NCI-H524 treated with DMSO at 0.1 percent for 48 hours (cell line): ENCODE measurements around the gene ATXN1.

Experiments used
- DNase-seq: peaks from one replicate; lab custom pipeline; 2025; lab: John Stamatoyannopoulos, UW

The ATXN1 gene

DNA sequence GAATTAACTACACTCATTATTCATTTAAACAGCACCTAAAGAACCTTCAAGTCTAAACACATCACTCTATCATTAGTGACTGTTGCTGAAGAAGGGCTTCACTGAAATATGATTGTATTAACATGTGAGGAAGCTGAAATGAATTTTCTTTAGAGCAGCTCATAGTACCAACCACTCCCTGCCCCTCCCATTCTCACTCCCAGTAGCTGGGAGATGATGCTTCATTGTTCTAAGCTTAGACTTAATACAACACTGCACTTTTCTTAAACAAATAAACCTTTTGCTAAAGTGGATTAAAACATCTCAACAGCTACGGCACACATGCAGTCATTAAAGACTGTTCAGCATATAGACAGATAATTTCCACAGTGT lies 63.1 kb downstream of the ATXN1 start:
- DNase-seq = no peak

DNA sequence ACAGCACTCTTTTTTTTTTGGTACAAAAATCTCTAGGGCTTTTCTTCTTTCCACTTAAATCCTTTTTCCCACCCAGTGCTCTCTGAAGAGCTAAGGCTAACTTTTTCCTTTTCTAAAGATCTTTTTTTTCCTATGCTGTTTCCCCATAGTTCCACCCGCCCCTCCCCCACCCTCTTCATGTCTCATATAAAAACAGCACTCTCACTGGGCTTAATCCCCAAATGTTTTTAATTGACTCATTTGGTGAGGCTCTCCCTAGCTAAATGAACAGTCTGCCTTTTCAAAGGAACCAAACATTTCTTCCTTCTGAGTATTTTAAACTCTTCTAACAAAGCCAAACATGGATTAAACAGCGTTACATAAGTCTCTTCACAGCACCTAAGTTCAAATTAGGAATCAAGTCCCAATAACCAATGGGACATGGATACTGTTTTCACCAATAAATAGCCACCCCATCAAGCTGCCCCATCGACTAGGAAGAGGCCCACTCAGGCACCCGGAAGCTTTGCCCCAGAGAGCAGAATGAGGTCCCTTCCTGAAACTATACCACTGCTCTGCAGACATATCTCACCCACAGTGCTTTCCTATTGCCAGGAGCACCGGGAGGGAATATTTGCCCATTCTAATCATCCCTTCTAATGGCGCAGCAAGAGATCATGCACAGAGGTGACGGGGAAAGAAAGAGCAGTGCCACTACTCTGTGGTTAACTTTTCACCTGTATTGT lies 63.7 kb downstream of the ATXN1 start:
- no peak for DNase-seq

DNA sequence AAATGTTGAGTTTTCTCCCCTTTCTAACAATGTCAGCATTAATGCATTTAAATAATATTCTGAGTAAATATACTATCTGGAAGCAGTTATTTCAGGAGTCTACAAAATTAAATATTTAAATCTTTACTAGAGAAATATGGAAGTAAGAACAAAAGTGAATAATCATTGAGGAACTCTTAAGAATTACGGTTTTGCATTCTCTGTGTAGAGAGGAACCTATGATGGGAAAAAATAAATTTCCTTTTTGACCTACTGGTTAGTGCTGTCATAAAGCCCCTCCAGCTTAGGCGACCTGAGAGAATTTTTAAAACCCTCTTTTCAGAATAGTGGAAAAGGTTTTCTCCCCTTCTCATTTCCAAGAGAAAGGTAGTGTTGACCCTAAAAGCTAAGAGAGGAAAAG lies 64.8 kb downstream of the ATXN1 start:
- DNase-seq = no peak

DNA sequence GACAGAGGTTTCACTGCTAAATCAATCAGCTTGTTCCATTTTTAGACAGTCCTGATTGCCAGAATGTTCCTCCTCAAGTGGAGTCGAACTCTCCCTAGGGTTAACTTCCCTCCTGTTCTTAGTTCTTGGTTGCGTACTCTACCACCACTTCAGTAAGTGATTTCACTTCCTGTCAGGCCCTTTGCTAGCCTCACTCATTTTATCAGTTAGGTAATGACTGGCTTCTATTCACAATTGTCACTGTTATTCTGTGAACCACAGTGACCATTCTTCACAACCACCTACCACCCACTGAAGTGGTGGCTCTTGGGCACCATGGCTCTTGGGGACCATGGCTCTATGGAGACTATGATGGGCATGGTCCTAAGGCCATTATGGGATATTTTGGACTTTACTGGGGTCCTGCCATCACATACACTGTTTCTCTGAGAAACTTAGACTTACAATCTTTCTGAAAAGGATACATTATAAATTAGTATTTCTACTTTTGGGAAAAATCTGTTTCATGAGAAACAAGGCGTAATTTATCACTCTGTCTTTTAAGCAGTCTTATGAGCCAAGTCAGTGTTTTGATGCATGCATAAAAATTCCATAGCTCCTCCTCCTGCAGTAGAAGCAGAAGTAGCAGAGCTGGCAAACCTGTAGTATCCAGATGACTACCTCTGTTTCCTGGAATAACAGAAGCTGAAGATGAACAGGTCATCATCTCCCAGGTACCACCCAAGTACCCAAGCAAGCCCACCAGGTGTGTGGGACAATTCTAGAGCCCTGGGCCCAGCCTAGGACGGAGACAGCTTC lies 66.3 kb downstream of the ATXN1 start:
- DNase-seq = no peak

GRCh38 chr6:16691324-16691723 lies 69.9 kb downstream of the ATXN1 start:
- DNase-seq = no peak

DNA sequence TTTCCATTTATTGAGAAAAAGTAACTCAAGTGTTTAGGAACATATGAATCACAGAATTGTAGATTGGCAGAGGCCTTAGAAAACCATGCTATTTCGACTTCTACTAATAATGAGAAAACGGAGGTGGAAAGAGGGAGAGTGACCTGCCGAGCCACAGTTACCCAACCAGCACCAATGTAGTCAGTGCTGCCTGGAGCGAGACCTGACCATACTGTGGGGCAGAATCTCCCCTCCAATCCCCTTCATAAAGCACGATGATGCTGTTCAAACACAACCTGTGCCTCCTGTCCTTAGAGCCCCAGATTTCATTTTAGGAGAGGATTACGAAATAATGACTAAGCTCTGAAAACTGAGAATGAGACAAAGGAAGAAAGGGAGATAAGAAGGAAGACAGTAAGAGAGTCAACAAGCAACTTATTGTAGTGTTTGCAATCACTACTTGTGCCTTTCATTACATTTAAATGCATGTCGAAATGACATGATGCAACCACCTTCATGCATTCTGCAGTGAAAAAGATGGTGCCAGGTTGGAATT lies 70.6 kb downstream of the ATXN1 start:
- DNase-seq = no peak

- no peak for DNase-seq
Observed at GRCh38 chr6:16689788-16690607, 71.3 kb downstream of the ATXN1 start.

GRCh38 chr6:16688984-16689636 lies 72.2 kb downstream of the ATXN1 start:
- no peak for DNase-seq

DNA sequence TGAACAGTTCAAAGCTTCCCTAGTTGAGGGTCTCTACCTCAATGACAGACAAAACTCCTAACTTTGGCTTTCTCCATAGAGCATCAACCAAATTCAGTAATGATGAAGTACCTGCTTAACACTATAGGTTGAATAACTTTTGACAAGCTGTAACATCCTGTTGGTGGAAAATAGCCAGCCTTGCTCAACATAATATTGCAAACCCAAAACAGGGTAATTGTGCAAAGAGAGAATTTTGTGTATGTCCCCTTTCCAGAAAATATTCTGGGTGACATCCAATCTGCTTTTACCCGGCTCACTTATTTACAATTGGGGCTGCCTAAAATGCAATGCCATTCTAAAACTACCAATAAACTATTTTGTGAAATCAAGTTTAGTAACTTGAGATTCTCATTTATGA lies 72.8 kb downstream of the ATXN1 start:
- no peak for DNase-seq

GRCh38 chr6:16687045-16687444 lies 74.2 kb downstream of the ATXN1 start:
- no peak for DNase-seq

GRCh38 chr6:16684896-16685554 lies 76.2 kb downstream of the ATXN1 start:
- no peak for DNase-seq

- DNase-seq = no peak
Observed at GRCh38 chr6:16684195-16684689, 77.0 kb downstream of the ATXN1 start.

GRCh38 chr6:16683641-16684194 lies 77.5 kb downstream of the ATXN1 start:
- DNase-seq = no peak

GRCh38 chr6:16681260-16681873 lies 79.9 kb downstream of the ATXN1 start:
- DNase-seq = no peak

DNA sequence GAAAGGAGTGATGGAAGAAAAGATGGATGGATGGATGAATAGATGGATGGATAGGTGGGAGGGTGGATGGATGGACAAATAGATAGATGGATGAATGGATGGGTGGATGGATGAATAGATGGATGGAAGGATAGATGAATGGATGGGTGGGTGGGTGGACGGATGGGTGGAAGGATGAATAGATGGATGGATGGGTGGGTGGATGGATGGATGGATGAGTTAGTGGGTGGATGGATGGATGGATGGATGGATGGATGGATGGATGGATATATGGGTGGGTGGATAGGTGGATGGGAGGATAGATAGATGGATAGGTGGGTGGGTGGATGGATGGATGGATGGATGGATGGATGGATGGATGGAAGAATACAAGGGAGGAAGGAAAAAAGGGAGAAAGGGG lies 82.2 kb downstream of the ATXN1 start:
- no peak for DNase-seq

DNA sequence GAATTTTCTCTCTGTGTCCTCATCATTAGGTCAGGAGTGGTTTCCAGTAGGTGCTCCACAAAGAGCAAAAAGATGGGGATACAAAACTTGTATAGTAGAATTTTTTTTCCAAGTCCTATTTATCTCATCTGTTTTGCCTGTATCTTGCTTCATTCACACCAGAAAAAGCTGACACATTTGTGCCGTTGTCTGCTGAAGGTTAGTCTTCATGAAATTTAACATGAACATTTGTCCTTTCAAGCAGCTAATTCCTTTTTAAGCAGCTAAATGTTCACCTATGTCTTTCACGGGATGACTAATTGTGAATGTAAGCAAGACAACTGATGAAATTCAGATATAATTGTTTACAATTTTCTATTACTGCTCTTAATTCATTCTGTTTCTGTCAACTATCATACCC lies 83.8 kb downstream of the ATXN1 start:
- DNase-seq = no peak

DNA sequence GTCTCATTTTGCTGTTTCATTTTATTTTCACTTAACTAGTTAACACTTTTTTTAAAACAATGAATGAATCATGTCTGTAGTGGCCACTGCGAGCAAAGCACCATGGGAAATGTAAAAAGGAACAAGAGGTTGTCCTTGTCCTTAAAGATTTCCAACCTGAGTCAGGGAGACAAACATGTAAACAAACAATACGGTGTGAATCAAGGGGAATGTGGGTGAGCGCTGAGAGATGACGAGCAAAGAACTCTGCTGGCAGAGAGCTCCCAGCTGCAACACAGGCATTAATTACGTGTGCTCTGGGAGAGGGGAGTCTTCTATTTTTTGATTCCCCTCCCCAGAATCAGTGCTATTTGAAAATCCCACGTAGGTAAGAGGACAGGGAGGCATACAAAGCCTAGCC lies 84.3 kb downstream of the ATXN1 start:
- no peak for DNase-seq

DNA sequence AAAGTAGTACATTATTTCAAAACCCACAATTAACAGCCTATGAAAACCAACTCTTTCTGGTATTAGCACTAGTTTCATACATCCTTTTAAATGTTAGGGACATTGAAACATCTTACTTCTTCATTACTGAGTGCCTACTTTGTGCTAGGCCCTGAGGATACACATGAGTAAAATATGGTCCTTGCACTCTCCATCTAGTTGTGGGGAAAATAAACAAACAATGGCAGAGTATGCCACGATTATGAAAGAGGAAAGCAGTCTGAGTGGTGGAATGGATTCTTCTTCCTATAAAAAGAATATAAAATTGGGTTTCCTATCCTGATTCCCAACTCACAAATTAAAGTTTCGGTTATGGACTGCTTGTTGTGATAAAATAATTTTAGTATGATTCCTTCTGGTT lies 84.9 kb downstream of the ATXN1 start:
- no peak for DNase-seq

DNA sequence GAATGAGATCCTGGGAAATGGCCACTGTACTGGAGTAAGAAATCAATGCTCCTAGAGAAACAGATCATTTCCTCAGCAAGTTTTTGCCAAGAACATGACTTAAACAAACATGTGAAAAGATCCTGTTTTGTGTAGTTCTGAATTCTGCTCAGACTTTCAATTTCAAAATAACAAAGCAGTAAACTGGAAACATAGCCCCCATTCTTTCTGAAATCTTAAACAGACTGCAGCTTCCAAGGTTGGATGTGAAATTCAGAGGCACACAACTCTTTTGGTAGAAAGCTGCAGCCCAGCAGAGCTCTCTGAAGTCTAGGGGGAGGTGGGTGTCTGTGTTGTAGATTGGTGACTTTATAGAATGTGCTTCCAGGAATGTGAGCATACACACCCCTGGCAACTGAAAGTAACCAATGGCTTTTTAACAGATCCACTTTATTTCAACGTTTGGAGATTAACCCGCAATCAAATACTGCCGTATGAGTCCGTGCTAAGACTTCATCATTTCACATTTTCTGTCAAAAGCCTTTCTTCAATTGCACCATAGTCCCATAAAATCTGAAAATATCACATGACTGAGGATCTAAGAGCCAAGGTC lies 86.4 kb downstream of the ATXN1 start:
- no peak for DNase-seq
